Activated CD8-positive, alpha-beta memory T cell treated with anti-CD3 and anti-CD28 coated beads, Interleukin-2, amount 50 U/mL, for 1 hour (primary cell): ENCODE measurements around the gene BNC1.

Source experiments
- DNase-seq: peaks from one replicate; pipeline ENCODE4 v3.0.0-alpha.2; 2020; ENCODE audit errors: extremely low read depth

The BNC1 gene

DNA sequence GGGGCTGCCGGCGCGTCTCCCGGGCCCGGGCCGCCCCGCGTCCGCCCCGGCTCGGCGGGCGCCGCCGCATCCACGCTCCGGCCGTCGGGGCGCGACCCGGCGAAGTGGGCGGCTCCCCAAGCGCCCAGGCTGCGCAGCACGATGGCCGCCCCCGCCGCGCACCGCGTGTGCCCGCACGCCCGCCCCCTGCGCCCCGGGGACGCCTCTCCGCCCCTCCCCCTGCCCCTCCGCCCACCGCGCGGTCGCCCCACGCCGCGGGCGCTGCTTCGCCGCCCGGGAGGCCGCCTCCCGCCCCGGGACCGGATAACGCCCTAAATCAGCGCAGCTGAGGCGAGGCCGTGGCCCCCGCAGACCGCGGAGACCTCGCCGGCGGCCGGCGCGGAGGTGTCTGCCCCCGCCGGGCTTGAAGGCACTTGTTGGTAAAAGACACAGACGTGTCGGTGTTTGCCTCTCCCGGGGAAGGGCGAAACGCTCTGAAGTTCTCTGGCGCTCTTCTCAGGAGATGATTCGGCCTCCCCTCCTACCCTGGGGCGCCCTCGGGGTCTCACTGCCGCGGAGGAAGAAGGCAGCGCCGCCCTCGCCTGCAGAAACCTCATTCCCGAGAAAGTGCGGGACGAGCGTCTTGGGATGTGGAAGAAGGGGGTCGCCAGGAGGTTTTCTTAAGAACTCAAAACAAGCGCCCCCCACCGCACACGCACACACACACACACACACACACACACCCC is at the start of gene BNC1:
BNC1 (minus strand) TSS at position 106 of the 725 bp plus-strand sequence; CDS start at position 70, 36 bp downstream.
- no peak for DNase-seq

- no peak for DNase-seq
Observed at GRCh38 chr15:83327041-83327440, 42.6 kb upstream of the BNC1 start.

DNA sequence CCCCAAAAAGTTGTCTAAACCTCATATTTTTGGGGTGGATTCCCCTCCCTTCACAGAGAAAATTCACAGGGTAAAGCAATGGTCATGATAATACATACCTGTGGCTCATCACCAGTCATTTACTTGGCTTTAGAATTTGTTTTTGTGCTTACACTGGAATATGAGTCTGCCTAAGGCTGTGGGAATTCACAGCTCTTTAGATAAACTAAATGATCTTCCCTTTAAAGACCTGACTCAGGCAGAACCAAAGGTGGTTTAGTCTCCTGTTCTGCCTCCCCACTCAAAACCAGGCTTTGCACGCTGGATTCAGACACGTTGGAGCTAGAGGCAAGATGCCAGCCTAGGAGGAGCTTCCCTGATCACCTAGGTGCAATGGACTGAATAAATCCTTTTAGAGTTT is 40.3 kb upstream of the BNC1 start:
- no peak for DNase-seq

- DNase-seq = no peak
Observed at GRCh38 chr15:83323296-83323711, 38.8 kb upstream of the BNC1 start.

GRCh38 chr15:83322691-83323090 is 38.2 kb upstream of the BNC1 start:
- DNase-seq = no peak

- no peak for DNase-seq
Observed at GRCh38 chr15:83322061-83322460, 37.6 kb upstream of the BNC1 start.

- DNase-seq = no peak
Observed at GRCh38 chr15:83320844-83321243, 36.4 kb upstream of the BNC1 start.

DNA sequence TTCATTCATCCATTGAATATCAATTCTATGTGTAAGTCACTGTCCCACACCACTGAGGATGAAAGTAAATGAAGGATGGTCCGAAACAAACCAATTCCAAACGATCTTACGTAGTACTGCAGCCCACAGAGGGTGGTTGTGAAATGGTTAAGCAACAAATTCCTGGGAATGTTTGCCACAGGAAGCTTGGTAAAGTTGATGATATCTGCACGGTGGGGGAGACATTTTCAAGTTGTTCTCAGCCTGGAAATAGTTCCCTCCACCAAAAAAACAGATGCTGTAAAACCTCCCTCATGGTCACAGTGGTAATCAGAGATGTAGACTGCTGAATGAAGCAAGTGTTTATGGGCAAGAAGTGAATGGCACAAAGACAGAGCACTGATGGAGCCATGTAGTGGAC is 35.9 kb upstream of the BNC1 start:
- DNase-seq = no peak

- DNase-seq = no peak
Observed at GRCh38 chr15:83319771-83320170, 35.3 kb upstream of the BNC1 start.

DNA sequence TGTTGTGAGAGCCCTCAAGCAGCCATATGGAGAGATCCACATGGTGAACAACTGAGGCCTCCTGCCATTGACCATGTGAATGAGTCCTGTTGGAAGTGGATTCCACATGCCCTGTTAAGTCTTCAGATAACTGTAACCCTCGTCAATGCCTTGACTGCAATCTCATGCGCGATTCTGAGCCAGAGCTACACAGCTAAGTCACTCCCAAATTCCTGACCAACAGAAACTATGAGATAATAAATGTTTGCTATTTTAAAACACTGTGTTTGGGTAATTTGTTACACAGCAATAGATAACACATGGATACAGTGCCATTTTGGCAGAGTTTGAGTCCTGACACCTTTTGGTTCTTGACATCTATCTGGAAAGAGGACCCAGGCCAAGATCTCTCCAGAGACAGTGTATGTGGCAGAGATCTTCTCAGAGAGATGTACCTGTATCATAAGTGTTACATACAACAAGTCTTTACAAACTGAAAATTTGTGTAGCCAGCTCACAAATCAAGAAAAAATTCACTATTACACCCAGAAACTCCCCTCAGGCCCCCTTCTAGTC is 34.5 kb upstream of the BNC1 start:
- no peak for DNase-seq

GRCh38 chr15:83318036-83318435 is 33.6 kb upstream of the BNC1 start:
- no peak for DNase-seq

DNA sequence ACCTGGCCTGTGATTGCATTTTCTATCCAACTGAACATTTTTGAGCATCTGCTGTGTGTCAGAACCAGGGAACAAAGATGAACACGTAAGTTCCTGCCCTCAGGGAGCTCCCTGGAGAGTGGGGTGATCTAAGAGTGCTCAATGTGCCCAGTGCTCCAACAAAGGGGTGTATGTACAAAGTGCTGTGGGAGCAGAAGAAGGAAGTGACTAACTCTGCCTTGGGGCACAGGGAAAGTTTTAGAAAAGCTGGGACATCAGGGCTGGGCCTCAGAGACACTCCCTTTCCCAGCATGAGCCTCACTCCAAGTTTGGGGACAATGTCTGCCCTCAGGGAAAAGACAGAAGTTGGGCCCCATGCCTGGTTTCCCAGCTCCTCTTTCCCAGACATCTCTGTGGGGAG is 27.6 kb upstream of the BNC1 start:
- no peak for DNase-seq

DNA sequence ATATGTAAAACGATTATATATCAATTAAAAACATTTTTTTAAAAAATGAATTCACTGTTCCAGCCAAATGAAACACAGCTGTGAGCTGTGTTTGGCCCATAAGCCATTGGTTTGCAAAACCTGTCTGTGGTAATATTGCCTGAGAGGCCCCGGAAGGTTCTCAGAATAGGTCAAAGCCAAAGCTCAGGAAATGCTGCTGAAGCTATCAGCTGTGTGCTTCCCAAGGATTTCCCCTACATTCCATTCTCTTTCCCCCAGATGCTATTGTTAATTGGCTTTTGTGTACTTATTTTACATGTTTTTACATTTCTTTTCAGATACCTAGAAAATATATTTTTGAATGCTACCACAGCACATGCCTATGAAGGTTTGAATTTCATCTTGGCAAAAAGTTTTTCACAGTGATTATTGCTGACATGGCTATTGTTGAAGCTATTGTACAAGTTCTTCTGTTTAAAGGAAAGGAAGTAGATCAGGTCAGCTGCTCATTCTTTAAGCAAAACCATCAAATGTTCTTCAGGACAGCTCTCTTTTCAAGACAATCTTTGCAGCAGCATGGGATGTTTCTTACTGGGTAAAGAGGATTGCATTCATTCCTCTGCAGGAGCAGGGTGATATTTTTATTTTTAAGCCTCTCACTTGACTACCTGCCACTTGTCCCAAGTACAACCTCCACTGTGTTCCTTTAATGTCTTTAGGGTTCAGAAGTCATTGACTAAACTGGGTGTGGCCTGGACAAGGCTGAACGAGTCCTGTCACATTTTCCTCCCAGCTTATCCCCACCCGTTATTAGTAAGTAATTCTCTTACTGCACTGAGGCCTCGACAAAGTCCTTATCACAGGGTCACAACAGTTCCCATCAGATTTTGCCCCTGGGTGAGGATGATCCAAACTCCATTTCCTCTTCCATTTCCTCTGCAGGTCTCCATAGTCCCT is 26.3 kb upstream of the BNC1 start:
- DNase-seq = no peak

- no peak for DNase-seq
Observed at GRCh38 chr15:83308671-83309070, 24.2 kb upstream of the BNC1 start.

GRCh38 chr15:83306561-83306960 is 22.1 kb upstream of the BNC1 start:
- DNase-seq = no peak

DNA sequence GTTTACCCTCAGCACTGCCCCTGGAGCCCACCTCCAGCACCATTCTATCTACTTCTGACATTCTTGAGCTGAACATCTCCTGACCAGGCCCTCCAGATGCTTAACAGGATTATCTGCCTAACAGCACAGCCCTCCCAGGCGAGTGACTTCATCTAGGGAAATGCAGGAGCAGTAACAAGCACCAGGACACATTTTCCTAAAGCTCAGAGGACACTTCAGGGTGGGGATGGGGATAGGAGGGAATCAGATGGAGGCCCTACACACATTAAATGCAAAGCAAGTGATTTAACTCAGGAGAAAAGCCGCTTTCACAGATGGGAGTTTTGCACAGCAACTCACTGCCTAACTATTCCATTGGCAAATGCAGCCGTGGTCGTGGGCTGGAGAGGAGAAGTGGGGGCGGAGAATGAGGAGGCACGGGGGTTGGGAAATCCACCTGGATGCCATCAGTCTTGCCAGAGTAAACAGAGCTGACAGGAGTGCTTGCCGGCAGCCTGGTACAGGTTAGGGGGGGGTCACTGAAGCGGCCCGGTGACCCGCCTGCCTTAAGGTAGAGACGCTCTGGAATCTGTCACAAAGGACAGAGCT is 21.3 kb upstream of the BNC1 start:
- DNase-seq = no peak

- DNase-seq = no peak
Observed at GRCh38 chr15:83304861-83305703, 20.6 kb upstream of the BNC1 start.

DNA sequence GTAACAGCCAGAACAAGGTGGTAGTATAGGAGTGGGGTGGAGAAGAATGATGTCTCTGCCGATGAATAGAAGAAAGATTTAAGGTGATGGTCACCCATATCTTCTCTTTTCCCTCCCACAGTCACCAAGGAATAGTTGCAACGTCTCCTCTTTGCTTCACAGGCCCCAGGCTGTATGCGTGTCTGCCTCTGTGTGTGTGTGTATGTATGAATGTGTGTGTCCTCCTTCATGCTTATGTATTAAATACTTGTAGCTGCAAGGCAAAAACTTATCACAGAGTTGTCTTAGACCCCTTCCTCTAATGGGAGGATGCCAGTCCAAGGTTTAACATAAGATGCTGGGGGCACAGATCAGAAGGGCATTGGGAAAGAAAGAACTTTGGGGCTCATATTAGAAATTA is 19.1 kb upstream of the BNC1 start:
- DNase-seq = no peak

GRCh38 chr15:83300826-83301225 is 16.4 kb upstream of the BNC1 start:
- DNase-seq = no peak

- DNase-seq = no peak
Observed at GRCh38 chr15:83299462-83299861, 15.0 kb upstream of the BNC1 start.

GRCh38 chr15:83295417-83295816 is 11.0 kb upstream of the BNC1 start:
- no peak for DNase-seq
